K562 (cell line): ENCODE data around the gene ACSF2. TPM values are rescaled to one million over a fixed set of nuclear protein-coding genes. Genes with fewer than 3 reads are reported as not detected.

Experiments used
- ATAC-seq: fragments of 200-7000 bp; cut with Tn5 transposase; 3 replicates; pipeline ENCODE4 v1.9.1; 2020; ENCODE audit warnings: moderate library complexity
- BruUV-seq: library from RNA; stranded (reverse); fragments of 400-500 nt; replicated peaks from 2 replicates; lab custom pipeline; 2021; lab: Mats Ljungman, UMichigan
- CTCF ChIA-PET: fragments of 300-600 bp; formaldehyde crosslinking; extraction: SDS; loops from one replicate; lab custom pipeline; 2021; ENCODE audit warnings: low intra/inter-chr PET ratio; lab: Yijun Ruan, JAX
- POLR2A ChIA-PET: fragments of 300-600, 350-650 bp; sonication (Branson Sonifier 250); formaldehyde crosslinking; extraction: SDS; loops from one replicate; lab custom pipeline; 2021; ENCODE audit warnings: antibody characterized with exemption, inconsistent platforms; lab: Yijun Ruan, JAX
- DNase-seq, 4 experiments: peaks; one replicate each; pipeline versions ENCODE4 v3.0.0 to v3.0.0-alpha.2; 2011 to 2018; ENCODE audit warnings: low spot score in 3 of 4, mixed read lengths in 3 of 4; ENCODE audit errors: extremely low read depth in 1 of 4
- FAIRE-seq: peaks from 2 replicates; lab custom pipeline; 2011; peaks lifted over from hg19 to GRCh38; lab: Jason Lieb, UNC
- H2AFZ ChIP-seq: 2 replicates; pipeline ENCODE4 v1.6.0; 2011; ENCODE audit warnings: low read depth, low read length, control low read depth, inconsistent platforms
- H3K27ac ChIP-seq: fragments of 200-600 bp; 3 replicates; pipeline ENCODE4 v1.8.0; 2011; ENCODE audit warnings: low read depth, mild to moderate bottlenecking, control low read depth, inconsistent platforms, low read length, moderate library complexity, mixed read lengths; ENCODE audit errors: extremely low read depth
- H3K27me3 ChIP-seq, 2 experiments: fragments of 300-600 bp in 1 of 2; 2 replicates in 1 of 2; 3 replicates in 1 of 2; pipeline versions ENCODE4 v1.6.0 to v1.8.0; 2011; ENCODE audit warnings: inconsistent platforms in 2 of 2, low read length in 2 of 2, mild to moderate bottlenecking in 1 of 2, mixed read lengths in 1 of 2, moderate library complexity in 1 of 2; ENCODE audit not compliant: control insufficient read depth in 2 of 2, insufficient read depth in 2 of 2
- H3K36me3 ChIP-seq: fragments of 300-600 bp; 3 replicates; pipeline ENCODE4 v1.8.0; 2011; ENCODE audit warnings: mild to moderate bottlenecking, low read length, inconsistent platforms; ENCODE audit not compliant: control insufficient read depth, insufficient read depth
- H3K4me1 ChIP-seq, 2 experiments: fragments of 200-600 bp in 1 of 2; replicated peaks in 1 of 2; 2 replicates in 1 of 2; 3 replicates in 1 of 2; pipeline versions ENCODE4 v1.5.1 to v1.8.0; 2011; ENCODE audit warnings: inconsistent platforms in 2 of 2, low read length in 2 of 2, mild to moderate bottlenecking in 1 of 2, mixed read lengths in 1 of 2, moderate library complexity in 1 of 2; ENCODE audit not compliant: control insufficient read depth in 2 of 2, insufficient read depth in 2 of 2
- H3K4me2 ChIP-seq: 2 replicates; pipeline ENCODE4 v1.6.1; 2011; ENCODE audit warnings: low read length, control low read depth, inconsistent platforms, mixed read lengths; ENCODE audit not compliant: insufficient read depth
- H3K4me3 ChIP-seq: fragments of 200-600 bp; sonication (generic), shearing (Covaris generic); 2 replicates; pipeline ENCODE4 v1.5.1; 2016; ENCODE audit warnings: control low read depth, inconsistent platforms
- H3K79me2 ChIP-seq: fragments of 200-600 bp; 3 replicates; pipeline ENCODE4 v1.8.0; 2011; ENCODE audit warnings: low read length, inconsistent platforms; ENCODE audit not compliant: control insufficient read depth, insufficient read depth
- H3K9ac ChIP-seq, 2 experiments: 2 replicates each; pipeline versions ENCODE4 v1.6.0 to v1.6.1; 2011; ENCODE audit warnings: low read depth in 2 of 2, low read length in 2 of 2, control low read depth in 1 of 2, inconsistent platforms in 1 of 2, mild to moderate bottlenecking in 1 of 2, mixed read lengths in 1 of 2; ENCODE audit not compliant: insufficient read depth in 1 of 2
- H3K9me1 ChIP-seq: one replicate; pipeline ENCODE4 v1.6.0; 2011; ENCODE audit warnings: inconsistent platforms, mild to moderate bottlenecking, low read length, moderate library complexity; ENCODE audit not compliant: control insufficient read depth, insufficient read depth
- H3K9me3 ChIP-seq: replicated peaks from 2 replicates; pipeline ENCODE4 v1.5.1; 2011; ENCODE audit warnings: low read depth, low read length, inconsistent platforms; ENCODE audit not compliant: control insufficient read depth, insufficient read depth
- H4K20me1 ChIP-seq: replicated peaks from 2 replicates; pipeline ENCODE4 v1.6.1; 2011; ENCODE audit warnings: low read length, inconsistent platforms, mixed read lengths; ENCODE audit not compliant: control insufficient read depth, insufficient read depth
- ADNP ChIP-seq: fragments of 200-800 bp; sonication (Bioruptor generic); IDR thresholded peaks from 2 replicates; pipeline ENCODE4 v1.6.1; 2016; ENCODE audit warnings: missing genetic modification characterization, missing compliant biosample characterization
- CEBPG ChIP-seq, 3 experiments: fragments of 200-800 bp in 1 of 3; sonication (Bioruptor generic) in 1 of 3; sonication (generic) in 1 of 3; formaldehyde crosslinking in 1 of 3; IDR thresholded peaks in 2 of 3; conservative IDR thresholded peaks in 1 of 3; 2 replicates each; pipeline versions ENCODE4 v1.6.1 to v1.8.0; 2016 to 2022; ENCODE audit warnings: missing compliant biosample characterization in 2 of 3, missing genetic modification characterization in 2 of 3, mild to moderate bottlenecking in 1 of 3, missing genetic modification reagents in 1 of 3
- CHD1 ChIP-seq: fragments of 200-600 bp; sonication (generic); IDR thresholded peaks from one replicate; pipeline ENCODE4 v1.6.1; 2012; ENCODE audit warnings: mild to moderate bottlenecking, moderate library complexity, low read length, inconsistent platforms
- GTF2B ChIP-seq: IDR thresholded peaks from 2 replicates; pipeline ENCODE4 v1.6.1; 2011; ENCODE audit not compliant: insufficient read length; ENCODE audit errors: extremely low read depth
- KLF13 ChIP-seq: fragments of 450-650 bp; IDR thresholded peaks from 2 replicates; pipeline ENCODE4 v1.6.1; 2016; ENCODE audit warnings: missing genetic modification characterization, low read depth, mild to moderate bottlenecking, missing compliant biosample characterization, moderate library complexity, borderline replicate concordance
- MBD1 ChIP-seq: fragments of 250-450 bp; sonication (Bioruptor Pico); IDR thresholded peaks from 2 replicates; pipeline ENCODE4 v1.8.0; 2022; ENCODE audit warnings: inconsistent platforms
- MLX ChIP-seq, 2 experiments: fragments of 450-650 bp in 1 of 2; sonication (generic) in 1 of 2; formaldehyde crosslinking; conservative IDR thresholded peaks; 2 replicates each; pipeline versions ENCODE4 v1.4.0 to v1.8.1; 2020 to 2022; ENCODE audit warnings: mild to moderate bottlenecking in 1 of 2, missing genetic modification reagents in 1 of 2
- NUFIP1 ChIP-seq: fragments of 450-650 bp; IDR thresholded peaks from 2 replicates; pipeline ENCODE4 v1.6.1; 2018; ENCODE audit not compliant: partially characterized antibody
- PML ChIP-seq: IDR thresholded peaks from 2 replicates; pipeline ENCODE4 v1.6.1; 2012; ENCODE audit warnings: low read length, inconsistent platforms
- RBM14 ChIP-seq: fragments of 200-400 bp; formaldehyde crosslinking; IDR thresholded peaks from 2 replicates; pipeline ENCODE4 v1.6.1; 2018; ENCODE audit warnings: low read depth, mild to moderate bottlenecking, low read length, moderate library complexity, borderline replicate concordance; ENCODE audit not compliant: insufficient read depth
- SUPT5H ChIP-seq: fragments of 450-650 bp; IDR thresholded peaks from 2 replicates; pipeline ENCODE4 v1.6.1; 2016
- TFAP4 ChIP-seq: sonication (generic); formaldehyde crosslinking; IDR thresholded peaks from 2 replicates; pipeline ENCODE4 v1.8.0; 2022; ENCODE audit warnings: missing genetic modification reagents, mild to moderate bottlenecking, moderate library complexity, borderline replicate concordance
- ZNF12 ChIP-seq: sonication (generic); formaldehyde crosslinking; IDR thresholded peaks from 2 replicates; pipeline ENCODE4 v1.4.0; 2020; ENCODE audit warnings: mild to moderate bottlenecking, missing genetic modification reagents
- ZNF274 ChIP-seq: IDR thresholded peaks from 2 replicates; pipeline ENCODE4 v1.6.1; 2011; ENCODE audit warnings: low read depth, mild to moderate bottlenecking, low read length, moderate library complexity, borderline replicate concordance
- WGBS: fragments of 100-300 bp; shearing (Covaris generic); methylation state at CpG from one replicate; pipeline ENCODE4 v1.1.6; 2016; ENCODE audit warnings: low coverage, mixed read lengths; ENCODE audit not compliant: insufficient coverage; ENCODE audit errors: missing lambda C conversion rate; 5-methylcytosine and 5-hydroxymethylcytosine counted together
- in situ Hi-C: fragments of 300-500 bp; cut with MboI; formaldehyde crosslinking; loops from 4 replicates; pipeline ENCODE4 v1.15.0; 2018; ENCODE audit warnings: inconsistent platforms, mixed read lengths
- intact Hi-C: fragments of 100-400 bp; cut with micrococcal nuclease; formaldehyde crosslinking; loops from 2 replicates; pipeline ENCODE4 v1.14.2; 2022
- polyA plus RNA-seq, 8 experiments: library from polyadenylated mRNA; depleted of rRNA in 4 of 8; stranded (reverse) in 5 of 8; unstranded in 3 of 8; fragments of >200 nt; fragmentation: Nextera tagmentation in 2 of 8; fragmentation: Illumina TruSeq in 1 of 8; extraction: Ambion mirVana in 2 of 8; extraction: Trizol in 1 of 8; gene quantifications; 2 replicates each; pipeline versions ENCODE4 v1.2.1 to v1.2.3, GENCODE V29; 2011 to 2014; ENCODE audit warnings: inconsistent platforms in 1 of 8, missing spikeins in 1 of 8
- total RNA-seq, 7 experiments: library from RNA; depleted of rRNA in 6 of 7; stranded (reverse); fragments of >200 nt in 6 of 7; fragmentation: Illumina TruSeq in 2 of 7; extraction: Trizol in 2 of 7; gene quantifications; 2 replicates each; pipeline versions ENCODE4 v1.2.1 to v1.2.3, GENCODE V29; 2011 to 2021; ENCODE audit warnings: low replicate concordance in 1 of 7

The ACSF2 gene
- total and polyA plus RNA-seq, 9 of the 15 experiments (the other 6 are each of a cell fraction or from before 2014, with no cell fraction given) = 0.89 to 6.1 (median 3.5) TPM

- TF ChIP-seq ZNF12 (CRISPR knock-in tag) (no peak), CEBPG (CRISPR knock-in tag; IDR thresholded peaks at IDR 0.05) (no peak), CEBPG (tag; conservative IDR thresholded peaks at IDR 0.05 in 1 of 2, IDR thresholded peaks at IDR 0.05 in 1 of 2) (no peak), TFAP4 (CRISPR knock-in tag) (no peak), GTF2B (no peak), MBD1 (CRISPR knock-in tag) (no peak), PML (no peak)
Measured at GRCh38 chr17:50513495-50513894, 87.5 kb downstream of the ACSF2 start (continued).

GRCh38 chr17:50514388-50514787, 88.4 kb downstream of the ACSF2 start:
- Histone ChIP-seq H3K4me1 (no peaks in the 10 kb centered on the region), H3K9me3 (no peaks in the 10 kb centered on the region), H3K4me2 (no peak overlapping the region), H3K4me3 (no peak overlapping the region), H3K9ac (no peak overlapping the region; a peak in 1 of 4 replicates), H3K27ac (no peak overlapping the region), H3K27me3 (peaks cover 14 to 31% of the 10 kb centered on the region in 2 experiments; a peak in 3 of 5 replicates), H4K20me1 (no peaks in the 10 kb centered on the region), H3K36me3 (no peaks in the 10 kb centered on the region), H3K79me2 (no peaks in the 10 kb centered on the region), H2AFZ (no peak overlapping the region), H3K9me1 (no peaks in the 10 kb centered on the region)
- DNase-seq = no peak
- intact Hi-C loops (no loop called here), in situ Hi-C loops (no loop called here)
- BruUV-seq = no TSS peak
- FAIRE-seq = no peak
- no peak for ATAC-seq
- WGBS = 4% methylated on average over 3 of the region's 3 CpGs
- POLR2A ChIA-PET = no interaction called here
- TF ChIP-seq CHD1 = no peak
- TF ChIP-seq SUPT5H = no peak
- TF ChIP-seq ZNF274 = no peak
- TF ChIP-seq RBM14 = no peak
- TF ChIP-seq NUFIP1 = no peak
- no peak for TF ChIP-seq KLF13 (tag)
- no peak for TF ChIP-seq ADNP
- TF ChIP-seq MLX (CRISPR knock-in tag; conservative IDR thresholded peaks at IDR 0.05) = no peak
- CTCF ChIA-PET = no interaction called here
